KOPT-K1 (cell line): Measurements from ENCODE around the gene ABCC3.

ENCODE experiments used
- H3K27ac ChIP-seq: fragments of 200-600 bp; sonication (generic); 2 replicates; pipeline ENCODE4 v1.5.1; 2016; ENCODE audit warnings: antibody characterized with exemption, mild to moderate bottlenecking, low read depth, low read length; ENCODE audit not compliant: poor library complexity, severe bottlenecking
- H3K36me3 ChIP-seq: fragments of 200-600 bp; sonication (generic); 2 replicates; pipeline ENCODE4 v1.5.1; 2017; ENCODE audit warnings: antibody characterized with exemption, mild to moderate bottlenecking, low read length, moderate library complexity; ENCODE audit not compliant: insufficient read depth
- H3K9me3 ChIP-seq: fragments of 200-600 bp; sonication (generic); 2 replicates; pipeline ENCODE4 v1.5.1; 2017; ENCODE audit warnings: antibody characterized with exemption, low read length, mild to moderate bottlenecking; ENCODE audit not compliant: insufficient read depth, poor library complexity, severe bottlenecking

ABCC3 gene

DNA sequence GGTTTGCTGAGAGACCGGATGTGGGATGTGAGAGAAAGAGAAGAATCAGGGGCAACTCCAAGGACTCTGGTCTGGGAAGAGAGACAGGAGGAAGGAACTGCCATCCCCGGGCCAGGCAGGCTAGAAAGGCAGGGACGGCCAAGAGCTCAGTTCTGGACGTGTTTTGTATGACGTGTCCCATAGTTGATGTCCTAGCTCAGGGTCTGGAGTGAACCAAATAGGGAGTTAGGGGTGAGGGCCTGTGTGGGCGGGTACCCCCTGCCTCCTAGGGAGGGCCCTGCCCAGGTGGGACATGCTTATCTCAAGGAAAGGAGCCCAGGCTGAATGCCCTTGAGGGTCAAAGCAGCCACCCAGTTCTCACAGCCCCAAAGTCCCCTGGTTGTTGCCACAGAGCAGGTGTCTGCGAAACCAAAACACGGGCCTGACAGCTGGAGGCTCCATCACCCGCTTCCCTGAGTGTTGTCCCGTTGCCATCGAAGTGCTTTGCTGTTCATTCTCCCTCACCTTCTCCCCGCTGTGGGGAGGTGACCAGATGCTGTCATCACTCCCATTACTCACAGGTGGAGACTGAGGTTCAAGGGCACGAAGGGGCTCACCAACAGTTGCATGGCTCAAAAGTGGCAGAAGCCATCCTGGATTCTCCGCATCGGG is 7.5 kb downstream of the ABCC3 start:
- Histone ChIP-seq H3K27ac (no peak overlapping the region), H3K9me3 (no peaks in the 10 kb centered on the region), H3K36me3 (no peaks in the 10 kb centered on the region)

DNA sequence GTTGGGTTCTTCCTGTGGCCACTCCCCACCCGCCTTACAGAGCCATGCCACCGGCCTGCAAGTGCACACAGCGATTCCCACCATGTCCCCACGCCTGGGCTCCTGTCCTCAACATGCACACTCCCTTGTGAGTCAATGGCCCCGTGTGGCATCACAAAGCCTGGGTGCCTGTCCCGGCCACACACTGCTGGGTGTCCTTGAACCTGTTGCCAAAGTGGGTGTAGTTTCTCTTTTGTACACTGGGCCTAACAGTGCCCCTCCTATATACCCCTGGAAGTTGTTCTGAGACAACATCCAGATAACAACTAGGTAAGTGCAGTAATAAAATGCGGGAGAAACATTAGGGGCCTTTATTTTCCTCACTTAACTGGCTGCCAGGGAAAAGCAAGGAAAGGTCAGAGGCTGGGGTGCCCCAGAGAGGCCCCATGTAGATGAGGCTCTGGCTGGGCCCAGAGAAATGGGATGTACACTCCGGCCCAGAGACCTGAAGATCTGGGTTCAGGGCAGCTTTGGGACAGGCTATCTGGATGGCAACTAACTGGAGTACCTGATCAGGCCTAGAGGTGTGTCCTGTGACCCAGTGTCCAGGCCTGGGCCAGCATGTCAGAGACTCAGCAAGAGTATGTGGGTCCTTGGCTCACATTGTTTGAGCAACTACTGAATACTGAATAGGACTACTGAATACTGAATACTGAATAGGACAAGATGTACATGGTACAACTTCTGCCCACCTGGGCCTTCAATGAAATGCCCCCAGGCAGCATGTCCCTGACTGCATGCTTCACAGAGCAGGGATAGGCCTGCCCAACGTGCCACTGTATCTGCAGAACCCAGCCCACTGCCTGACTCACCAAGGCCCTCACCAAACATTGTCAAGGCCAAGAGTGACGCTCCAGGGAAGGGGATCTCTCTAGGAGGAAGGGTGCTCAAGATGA is 8.3 kb downstream of the ABCC3 start:
- no peaks in the 10 kb centered on the region for H3K9me3 ChIP-seq
- no peaks in the 10 kb centered on the region for H3K36me3 ChIP-seq
- no peak overlapping the region for H3K27ac ChIP-seq

DNA sequence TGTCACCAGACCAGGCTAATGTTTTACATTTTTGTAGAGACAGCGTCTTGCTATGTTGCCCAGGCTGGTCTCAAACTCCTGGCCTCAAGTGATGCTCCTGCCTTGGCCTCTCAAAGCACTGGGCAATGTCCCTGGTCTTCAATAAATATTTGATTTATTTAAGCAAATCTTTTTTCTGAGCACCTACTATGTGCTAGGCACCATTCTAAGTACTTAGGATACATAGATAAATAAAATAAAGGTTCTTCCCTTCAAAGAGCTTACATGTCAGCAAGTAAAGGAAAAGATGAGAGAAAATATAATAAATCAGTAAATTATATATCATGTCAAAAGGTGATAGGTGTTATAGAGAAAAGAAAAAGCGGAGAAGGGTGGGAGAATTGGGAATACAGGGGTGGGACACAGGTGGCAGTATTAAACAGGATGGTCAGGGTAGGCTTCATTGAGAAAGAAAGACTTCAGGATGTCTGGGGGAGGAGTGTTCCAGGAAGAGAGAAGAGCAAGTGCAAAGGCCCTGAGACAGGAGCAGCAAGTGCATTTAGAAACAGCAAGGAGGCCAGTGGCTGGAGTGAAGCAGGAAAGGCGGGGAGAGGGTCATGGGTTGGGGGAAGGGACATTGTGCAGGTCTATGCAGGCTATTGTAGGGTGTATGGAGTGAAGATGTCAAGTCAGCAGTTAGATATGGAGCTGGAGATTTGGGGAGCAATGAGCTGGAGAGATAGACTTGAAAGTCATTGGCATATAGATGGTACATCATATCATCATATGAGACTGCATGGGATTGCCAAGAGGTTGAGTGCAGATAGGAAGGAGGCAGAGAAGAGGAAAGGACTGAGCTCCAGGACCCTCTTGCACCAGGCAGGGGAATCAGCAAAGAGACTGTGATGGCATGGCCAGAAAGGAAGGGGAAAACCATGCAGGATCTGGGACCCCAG is 11.3 kb downstream of the ABCC3 start:
- no peaks in the 10 kb centered on the region for H3K36me3 ChIP-seq
- H3K9me3 ChIP-seq, result no peaks in the 10 kb centered on the region
- H3K27ac ChIP-seq, result no peak overlapping the region

DNA sequence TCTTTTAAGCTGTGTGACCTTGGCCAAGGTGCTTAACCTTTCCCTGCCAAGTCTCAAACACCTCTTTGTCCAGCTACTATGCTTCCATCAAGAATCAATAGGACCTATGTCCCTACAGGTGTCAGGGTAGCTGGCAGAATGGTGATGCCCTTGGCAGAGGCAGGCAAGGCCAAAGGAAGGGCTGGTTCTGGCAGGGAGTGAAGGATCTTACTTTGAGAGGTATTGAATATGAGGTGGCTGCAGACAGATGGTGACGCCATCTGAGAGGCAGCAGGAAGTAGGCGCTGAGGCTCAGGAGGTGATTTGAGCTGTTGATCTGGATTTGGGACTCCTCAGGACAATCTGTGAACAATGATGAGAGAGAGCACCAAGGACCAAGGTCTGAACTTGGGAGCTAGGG is 12.5 kb downstream of the ABCC3 start:
- H3K9me3 ChIP-seq, result peaks cover under 1% of the 10 kb centered on the region
- H3K36me3 ChIP-seq, result no peaks in the 10 kb centered on the region
- H3K27ac ChIP-seq, result no peak overlapping the region

DNA sequence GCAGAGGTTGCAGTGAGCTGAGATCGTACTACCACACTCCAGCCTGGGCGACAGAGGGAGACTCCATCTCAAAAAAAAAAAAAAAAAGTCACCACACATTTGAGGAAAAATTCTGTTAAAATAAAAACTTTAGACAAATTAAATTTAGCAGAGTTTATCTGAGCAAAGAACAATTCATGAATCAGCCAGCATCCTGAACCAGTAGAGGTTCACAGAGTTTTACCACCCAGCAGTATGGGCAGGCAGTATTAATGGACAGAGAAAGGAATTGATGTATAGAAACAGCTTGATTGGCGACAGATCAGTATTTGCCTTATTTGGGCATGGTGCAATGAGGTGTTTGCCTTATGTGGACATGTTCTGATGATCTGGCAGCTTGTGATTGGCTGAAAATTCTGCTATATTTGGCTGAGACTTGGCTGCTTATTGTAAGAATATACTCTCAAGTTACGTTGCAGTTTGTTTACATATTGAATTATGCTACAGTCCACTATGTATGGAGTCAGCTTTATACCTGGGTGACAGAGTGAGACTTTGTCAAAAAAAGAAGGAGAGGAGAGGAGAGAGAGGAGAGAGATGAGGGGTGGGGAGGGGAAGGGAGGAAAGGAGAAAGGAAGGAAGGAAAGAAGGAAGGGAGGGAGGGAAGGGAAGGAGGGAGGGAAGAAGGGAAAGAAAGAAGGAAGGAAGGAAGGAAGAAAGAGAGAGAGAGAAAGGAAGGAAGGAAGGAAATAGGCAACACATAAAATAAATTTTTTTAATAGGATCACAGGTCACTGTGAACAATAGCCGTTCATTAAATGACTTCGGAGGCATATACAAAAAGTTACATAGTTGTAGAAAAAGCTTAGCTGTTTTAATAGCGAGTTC is 14.6 kb downstream of the ABCC3 start:
- H3K36me3 ChIP-seq, result no peaks in the 10 kb centered on the region
- H3K27ac ChIP-seq, result no peak overlapping the region
- H3K9me3 ChIP-seq, result peaks cover 13% of the 10 kb centered on the region

DNA sequence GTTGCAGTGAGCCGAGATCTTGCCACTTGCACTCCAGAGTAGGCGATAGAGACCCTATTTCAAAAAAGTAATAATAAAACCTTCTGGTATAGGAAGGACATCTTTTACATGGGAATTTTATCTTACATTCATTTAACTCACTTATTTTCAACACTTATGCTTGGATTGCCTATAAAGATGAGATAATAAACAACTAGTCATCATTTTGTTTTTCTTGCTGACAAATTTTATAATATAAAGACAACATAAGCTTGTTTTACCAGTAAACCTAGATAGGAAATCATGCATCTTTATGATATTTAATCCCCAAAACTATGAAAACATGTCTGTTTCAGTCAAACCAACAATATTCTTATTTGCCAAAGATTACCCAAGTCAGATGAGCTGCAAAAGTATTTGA is 17.0 kb downstream of the ABCC3 start:
- Histone ChIP-seq H3K9me3 (peaks cover 13% of the 10 kb centered on the region), H3K27ac (no peak overlapping the region), H3K36me3 (no peaks in the 10 kb centered on the region)

DNA sequence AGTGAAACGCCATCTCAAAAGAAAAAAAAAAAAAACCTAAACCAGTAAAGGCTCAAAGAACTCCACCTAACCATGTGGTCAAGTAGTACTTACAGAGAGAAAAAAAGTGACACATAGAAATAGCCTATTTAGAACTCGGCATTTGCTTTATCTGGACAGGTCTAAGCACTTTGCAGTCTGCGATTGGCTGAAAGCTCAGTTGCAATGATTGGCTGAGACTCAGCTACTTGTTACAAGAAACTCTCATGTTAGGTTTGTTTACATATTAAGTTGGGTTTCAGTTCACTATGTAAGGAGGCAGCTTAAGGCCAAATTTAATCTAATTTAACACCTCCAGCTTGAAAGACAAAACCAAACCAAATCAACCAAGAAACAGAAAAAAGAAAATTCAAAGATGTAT is 19.1 kb downstream of the ABCC3 start:
- Histone ChIP-seq H3K9me3 (peaks cover 13% of the 10 kb centered on the region), H3K27ac (no peak overlapping the region), H3K36me3 (no peaks in the 10 kb centered on the region)

DNA sequence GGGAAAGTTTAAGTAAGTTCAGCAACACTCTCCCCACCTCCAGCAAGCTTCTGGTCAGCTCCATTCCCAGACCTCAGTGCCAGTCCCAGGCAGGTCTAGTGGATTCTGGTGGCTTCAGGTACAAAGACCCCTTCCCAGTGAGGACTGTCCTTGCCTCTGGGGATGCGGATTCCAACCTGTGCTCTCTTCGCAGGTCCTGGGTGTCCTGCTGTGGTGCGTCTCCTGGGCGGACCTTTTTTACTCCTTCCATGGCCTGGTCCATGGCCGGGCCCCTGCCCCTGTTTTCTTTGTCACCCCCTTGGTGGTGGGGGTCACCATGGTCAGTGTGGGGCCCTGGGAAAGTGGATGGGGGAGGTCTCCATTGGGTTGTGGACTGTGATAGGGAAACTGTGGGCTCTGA is 21.8 kb downstream of the ABCC3 start:
- peaks cover 13% of the 10 kb centered on the region for H3K9me3 ChIP-seq
- H3K27ac ChIP-seq, result no peak overlapping the region
- H3K36me3 ChIP-seq, result no peaks in the 10 kb centered on the region

DNA sequence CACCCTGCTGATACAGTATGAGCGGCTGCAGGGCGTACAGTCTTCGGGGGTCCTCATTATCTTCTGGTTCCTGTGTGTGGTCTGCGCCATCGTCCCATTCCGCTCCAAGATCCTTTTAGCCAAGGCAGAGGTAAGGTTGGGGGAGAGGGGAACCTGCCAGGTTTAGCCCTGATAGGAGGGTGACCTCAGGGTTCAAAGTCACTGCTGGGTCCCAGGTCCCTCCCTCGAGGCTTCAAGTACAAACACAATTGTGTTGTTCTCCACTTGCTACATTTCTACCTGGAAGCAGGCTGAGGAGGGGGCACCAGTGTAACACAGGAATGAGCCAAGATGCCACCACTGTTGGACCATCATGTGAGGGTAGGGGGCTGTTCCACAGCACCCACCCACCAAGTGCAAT is 22.4 kb downstream of the ABCC3 start:
- Histone ChIP-seq H3K36me3 (no peaks in the 10 kb centered on the region), H3K27ac (no peak overlapping the region)

DNA sequence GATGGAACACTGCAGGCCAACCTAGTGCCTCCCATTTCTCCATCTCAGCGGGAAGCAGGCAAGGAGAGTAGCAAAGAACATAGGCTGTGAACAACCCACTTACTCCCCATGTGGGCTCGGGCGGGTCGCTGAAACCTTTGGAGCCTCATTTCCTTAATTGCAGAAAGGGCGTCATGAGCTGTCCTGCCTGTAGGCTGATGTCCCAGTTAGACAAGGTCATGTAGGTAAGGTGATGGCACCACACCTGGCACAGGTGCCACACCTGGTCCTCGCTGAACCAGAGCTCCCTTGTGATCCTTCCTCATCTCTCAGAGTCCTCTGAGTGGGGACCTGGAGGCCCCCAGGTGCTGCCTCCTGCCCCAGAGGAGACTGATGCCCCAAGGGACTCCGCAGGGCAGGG is 22.9 kb downstream of the ABCC3 start:
- Histone ChIP-seq H3K9me3 (peaks cover 8% of the 10 kb centered on the region), H3K36me3 (no peaks in the 10 kb centered on the region), H3K27ac (no peak overlapping the region)

More for the DNA sequence above, 22.4 kb downstream of the ABCC3 start:
- peaks cover 13% of the 10 kb centered on the region for H3K9me3 ChIP-seq

DNA sequence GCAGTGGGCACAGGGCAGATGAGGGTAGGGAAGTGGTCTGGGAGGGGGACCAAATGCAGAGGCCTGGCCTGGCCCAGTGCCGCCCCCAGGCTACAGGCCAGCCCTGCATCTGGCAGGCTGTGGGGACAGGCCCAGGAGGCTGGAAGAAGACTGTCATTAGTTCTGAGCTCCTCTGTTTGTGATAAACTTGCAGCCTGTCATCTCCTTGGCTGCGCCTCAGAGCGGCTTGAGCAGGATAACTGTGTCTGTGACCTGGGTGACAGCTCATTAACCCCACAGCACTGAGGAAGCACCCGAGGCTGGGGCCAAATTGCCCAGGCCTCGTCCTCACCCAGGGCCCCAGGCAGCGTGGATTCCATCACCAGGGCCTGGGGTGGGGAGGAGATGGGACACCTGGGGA is 23.9 kb downstream of the ABCC3 start:
- no peak overlapping the region for H3K27ac ChIP-seq
- H3K9me3 ChIP-seq, result no peaks in the 10 kb centered on the region
- no peaks in the 10 kb centered on the region for H3K36me3 ChIP-seq

DNA sequence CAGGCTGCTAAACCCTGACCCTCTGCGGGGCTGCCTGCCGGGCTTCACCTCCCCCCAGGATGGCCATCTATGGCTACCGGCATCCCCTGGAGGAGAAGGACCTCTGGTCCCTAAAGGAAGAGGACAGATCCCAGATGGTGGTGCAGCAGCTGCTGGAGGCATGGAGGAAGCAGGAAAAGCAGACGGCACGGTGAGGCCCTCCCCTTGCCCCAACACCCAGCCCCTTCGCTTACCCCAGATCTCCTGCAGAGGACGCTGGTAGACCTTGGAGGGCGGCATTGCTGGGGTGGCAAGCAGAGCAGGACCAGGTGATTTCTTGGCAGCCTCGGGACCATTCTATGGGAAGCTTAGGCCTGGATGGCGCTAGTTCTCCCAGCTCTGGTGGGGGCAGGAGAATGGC is 24.5 kb downstream of the ABCC3 start:
- H3K9me3 ChIP-seq, result no peaks in the 10 kb centered on the region
- H3K27ac ChIP-seq, result no peak overlapping the region
- H3K36me3 ChIP-seq, result no peaks in the 10 kb centered on the region

DNA sequence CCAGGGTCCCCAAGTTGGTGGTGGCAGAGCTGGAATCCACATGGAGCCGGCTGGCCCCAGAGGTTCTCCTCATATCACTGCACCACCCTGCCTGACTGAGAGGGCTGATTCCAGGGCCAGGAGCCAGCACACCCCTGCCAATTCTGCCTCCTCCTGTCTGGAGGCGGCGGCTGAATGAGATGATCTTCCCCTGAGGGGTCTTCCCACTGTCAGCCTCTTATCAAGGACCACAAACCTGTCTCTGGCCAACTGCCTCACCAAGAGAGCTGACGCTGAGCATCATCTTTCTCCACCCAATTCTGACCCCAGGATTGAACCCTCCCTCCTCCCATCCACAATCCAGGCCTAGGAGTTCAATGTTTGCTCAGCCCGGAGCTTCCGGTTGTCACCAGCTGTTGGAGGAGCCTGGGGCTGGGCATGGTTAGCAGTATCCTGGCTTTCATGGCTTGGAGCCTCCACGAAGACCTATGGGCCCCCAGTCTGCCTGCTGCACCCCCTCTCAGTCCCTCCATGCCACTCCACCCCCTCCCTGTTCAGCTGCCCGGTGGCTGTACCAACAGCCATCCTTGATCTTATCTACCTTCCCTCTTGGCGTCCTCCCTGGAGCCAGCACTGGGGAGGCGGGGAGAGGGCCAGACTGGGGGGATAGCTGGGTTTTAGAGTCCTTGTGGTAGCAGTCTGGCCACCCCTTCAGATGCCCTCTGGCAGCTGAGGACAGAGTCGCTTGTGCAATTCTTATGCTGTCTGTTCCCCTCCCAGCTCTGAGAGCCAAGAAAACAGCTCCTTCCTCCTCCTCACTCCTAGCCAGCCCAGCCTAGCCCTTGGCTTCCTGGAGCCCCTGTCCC is 25.6 kb downstream of the ABCC3 start:
- Histone ChIP-seq H3K9me3 (no peaks in the 10 kb centered on the region), H3K36me3 (no peaks in the 10 kb centered on the region), H3K27ac (no peak overlapping the region)
